Karpas-422 (cell line): ENCODE measurements around the gene SLC1A2. TPM values are rescaled to one million over a fixed set of nuclear protein-coding genes. Genes with fewer than 3 reads are reported as not detected.

ENCODE experiments used
- DNase-seq: peaks from one replicate; pipeline ENCODE4 v3.0.0-alpha.2; 2015
- H2AFZ ChIP-seq: fragments of 200-600 bp; sonication (generic); 2 replicates; pipeline ENCODE4 v1.6.1; 2014; ENCODE audit warnings: antibody characterized with exemption, low read length, mixed read lengths
- H3K27ac ChIP-seq: fragments of 200-600 bp; sonication (generic); 2 replicates; pipeline ENCODE4 v1.5.1; 2014; ENCODE audit warnings: mild to moderate bottlenecking, low read length, moderate library complexity
- H3K27me3 ChIP-seq: fragments of 200-600 bp; sonication (generic); 2 replicates; pipeline ENCODE4 v1.6.1; 2014; ENCODE audit warnings: low read length, mixed read lengths
- H3K36me3 ChIP-seq: fragments of 200-600 bp; sonication (generic); 2 replicates; pipeline ENCODE4 v1.6.1; 2014; ENCODE audit warnings: low read length, mixed read lengths; ENCODE audit not compliant: insufficient read depth
- H3K4me1 ChIP-seq: fragments of 200-600 bp; sonication (generic); 2 replicates; pipeline ENCODE4 v1.6.1; 2014; ENCODE audit warnings: mild to moderate bottlenecking, low read length, mixed read lengths
- H3K4me2 ChIP-seq: fragments of 200-600 bp; sonication (generic); 2 replicates; pipeline ENCODE4 v1.6.1; 2014; ENCODE audit warnings: low read length, low read depth, mild to moderate bottlenecking; ENCODE audit not compliant: poor library complexity, severe bottlenecking
- H3K4me3 ChIP-seq: fragments of 200-600 bp; sonication (generic); 2 replicates; pipeline ENCODE4 v1.5.1; 2014; ENCODE audit warnings: mild to moderate bottlenecking, antibody characterized with exemption, low read length, mixed read lengths
- H3K79me2 ChIP-seq: fragments of 200-600 bp; sonication (generic); 2 replicates; pipeline ENCODE4 v1.6.1; 2014; ENCODE audit warnings: mild to moderate bottlenecking, low read length, mixed read lengths
- H3K9ac ChIP-seq: fragments of 200-600 bp; sonication (generic); 2 replicates; pipeline ENCODE4 v1.6.0; 2014; ENCODE audit warnings: low read length
- H3K9me2 ChIP-seq: fragments of 200-600 bp; sonication (generic), shearing (Covaris generic); replicated peaks from 2 replicates; pipeline ENCODE4 v1.6.0; 2014; ENCODE audit warnings: mild to moderate bottlenecking, low read length, moderate library complexity; ENCODE audit not compliant: insufficient read depth
- H3K9me3 ChIP-seq: fragments of 300-700, 200-600 bp; sonication (generic); 2 replicates; pipeline ENCODE4 v1.6.1; 2014; ENCODE audit warnings: low read length, mixed read lengths
- H4K20me1 ChIP-seq: fragments of 200-600 bp; sonication (generic); 2 replicates; pipeline ENCODE4 v1.6.1; 2014; ENCODE audit warnings: mild to moderate bottlenecking, antibody characterized with exemption, low read length, low read depth; ENCODE audit not compliant: insufficient read depth
- total RNA-seq: library from RNA; depleted of rRNA; stranded (reverse); fragments of >200 nt; shearing (Covaris generic); gene quantifications from 2 replicates; pipeline ENCODE4 v1.2.3, GENCODE V29; 2014; ENCODE audit warnings: low replicate concordance

The SLC1A2 gene
- total RNA-seq, 1 experiment from 2014 or later, result not detected

GRCh38 chr11:35326266-35326879 lies 93.0 kb downstream of the SLC1A2 start:
- DNase-seq, result no peak
- H3K27me3 ChIP-seq, result no peaks in the 10 kb centered on the region
- H3K9me3 ChIP-seq, result no peaks in the 10 kb centered on the region
- no peaks in the 10 kb centered on the region for H3K79me2 ChIP-seq
- no peak overlapping the region for H2AFZ ChIP-seq
- H3K4me1 ChIP-seq, result no peaks in the 10 kb centered on the region
- H3K27ac ChIP-seq, result no peak overlapping the region
- H3K9ac ChIP-seq, result no peak overlapping the region
- no peaks in the 10 kb centered on the region for H3K36me3 ChIP-seq
- H3K4me2 ChIP-seq, result no peak overlapping the region
- H4K20me1 ChIP-seq, result no peaks in the 10 kb centered on the region
- no peaks in the 10 kb centered on the region for H3K9me2 ChIP-seq
- no peak overlapping the region for H3K4me3 ChIP-seq

GRCh38 chr11:35324981-35325380 lies 94.4 kb downstream of the SLC1A2 start:
- no peak for DNase-seq
- no peak overlapping the region for H3K9ac ChIP-seq

GRCh38 chr11:35324183-35324886 lies 95.0 kb downstream of the SLC1A2 start:
- H3K79me2 ChIP-seq, result no peaks in the 10 kb centered on the region

More at GRCh38 chr11:35324981-35325380, 94.4 kb downstream of the SLC1A2 start:
- Histone ChIP-seq H4K20me1 (no peaks in the 10 kb centered on the region), H3K9me2 (no peaks in the 10 kb centered on the region), H3K27me3 (no peaks in the 10 kb centered on the region), H3K36me3 (no peaks in the 10 kb centered on the region), H3K9me3 (no peaks in the 10 kb centered on the region), H3K4me3 (no peak overlapping the region), H3K4me1 (no peaks in the 10 kb centered on the region), H3K4me2 (no peak overlapping the region), H3K27ac (no peak overlapping the region), H3K79me2 (no peaks in the 10 kb centered on the region), H2AFZ (no peak overlapping the region)

GRCh38 chr11:35323076-35323868 lies 96.1 kb downstream of the SLC1A2 start:
- Histone ChIP-seq H3K4me3 (no peak overlapping the region), H3K4me2 (no peak overlapping the region), H3K36me3 (no peaks in the 10 kb centered on the region), H3K27me3 (no peaks in the 10 kb centered on the region), H3K27ac (no peak overlapping the region), H3K4me1 (no peaks in the 10 kb centered on the region), H3K9ac (no peak overlapping the region), H2AFZ (no peak overlapping the region), H3K9me3 (no peaks in the 10 kb centered on the region), H3K9me2 (no peaks in the 10 kb centered on the region), H3K79me2 (no peaks in the 10 kb centered on the region), H4K20me1 (no peaks in the 10 kb centered on the region)
- no peak for DNase-seq

More at GRCh38 chr11:35324183-35324886, 95.0 kb downstream of the SLC1A2 start:
- Histone ChIP-seq H3K27ac (no peak overlapping the region), H3K9me3 (no peaks in the 10 kb centered on the region), H2AFZ (no peak overlapping the region), H3K4me3 (no peak overlapping the region), H3K4me2 (no peak overlapping the region), H3K9ac (no peak overlapping the region), H3K27me3 (no peaks in the 10 kb centered on the region), H3K9me2 (no peaks in the 10 kb centered on the region), H3K36me3 (no peaks in the 10 kb centered on the region), H3K4me1 (no peaks in the 10 kb centered on the region), H4K20me1 (no peaks in the 10 kb centered on the region)
- no peak for DNase-seq

- H3K4me1 ChIP-seq, result no peaks in the 10 kb centered on the region
- H3K27ac ChIP-seq, result no peak overlapping the region
- no peak for DNase-seq
- H3K9me2 ChIP-seq, result no peaks in the 10 kb centered on the region
- H3K4me2 ChIP-seq, result no peak overlapping the region
- H3K9ac ChIP-seq, result no peak overlapping the region
- no peaks in the 10 kb centered on the region for H3K9me3 ChIP-seq
- H3K27me3 ChIP-seq, result no peaks in the 10 kb centered on the region
- no peak overlapping the region for H3K4me3 ChIP-seq
- H2AFZ ChIP-seq, result no peak overlapping the region
- H3K79me2 ChIP-seq, result no peaks in the 10 kb centered on the region
- H4K20me1 ChIP-seq, result no peaks in the 10 kb centered on the region
- no peaks in the 10 kb centered on the region for H3K36me3 ChIP-seq
These were observed 96.9 kb downstream of the SLC1A2 start for GRCh38 chr11:35322318-35322979.

GRCh38 chr11:35321532-35322317 lies 97.6 kb downstream of the SLC1A2 start:
- Histone ChIP-seq H3K27ac (no peak overlapping the region), H3K4me2 (no peak overlapping the region), H3K79me2 (no peaks in the 10 kb centered on the region), H3K9me3 (no peaks in the 10 kb centered on the region), H3K36me3 (no peaks in the 10 kb centered on the region), H3K4me3 (no peak overlapping the region), H4K20me1 (no peaks in the 10 kb centered on the region), H3K9ac (no peak overlapping the region), H3K27me3 (no peaks in the 10 kb centered on the region), H3K4me1 (no peaks in the 10 kb centered on the region), H3K9me2 (no peaks in the 10 kb centered on the region), H2AFZ (no peak overlapping the region)
- no peak for DNase-seq

- Histone ChIP-seq H2AFZ (no peak overlapping the region), H3K9me3 (no peaks in the 10 kb centered on the region), H3K4me1 (no peaks in the 10 kb centered on the region), H3K4me2 (no peak overlapping the region), H4K20me1 (no peaks in the 10 kb centered on the region), H3K27me3 (no peaks in the 10 kb centered on the region), H3K9me2 (no peaks in the 10 kb centered on the region), H3K4me3 (no peak overlapping the region), H3K9ac (no peak overlapping the region), H3K79me2 (no peaks in the 10 kb centered on the region), H3K27ac (no peak overlapping the region), H3K36me3 (no peaks in the 10 kb centered on the region)
- DNase-seq, result no peak
These were observed 98.2 kb downstream of the SLC1A2 start for GRCh38 chr11:35321111-35321510.
